Subcutaneous adipose tissue (tissue), 4 donors: ENCODE data around the gene HPD. TPM values are rescaled to one million over a fixed set of nuclear protein-coding genes. Genes with fewer than 3 reads are reported as not detected.

Source experiments
- total RNA-seq, 4 donors: library from RNA; depleted of rRNA; stranded (reverse); fragments of >200 nt; gene quantifications; one replicate each; pipeline ENCODE4 v1.1.0, GENCODE V29; 2016
- TF ChIP-seq, protein P1 (sequence below): fragments of 450-650 bp; IDR thresholded peaks from one replicate; pipeline ENCODE4 v1.5.1; 2016; ENCODE audit warnings: low read depth, mild to moderate bottlenecking, control low read depth, antibody characterized with exemption, moderate library complexity

Gene HPD
- total RNA-seq, result under 1 TPM; 0.34 to 0.94 (median 0.74) TPM

DNA sequence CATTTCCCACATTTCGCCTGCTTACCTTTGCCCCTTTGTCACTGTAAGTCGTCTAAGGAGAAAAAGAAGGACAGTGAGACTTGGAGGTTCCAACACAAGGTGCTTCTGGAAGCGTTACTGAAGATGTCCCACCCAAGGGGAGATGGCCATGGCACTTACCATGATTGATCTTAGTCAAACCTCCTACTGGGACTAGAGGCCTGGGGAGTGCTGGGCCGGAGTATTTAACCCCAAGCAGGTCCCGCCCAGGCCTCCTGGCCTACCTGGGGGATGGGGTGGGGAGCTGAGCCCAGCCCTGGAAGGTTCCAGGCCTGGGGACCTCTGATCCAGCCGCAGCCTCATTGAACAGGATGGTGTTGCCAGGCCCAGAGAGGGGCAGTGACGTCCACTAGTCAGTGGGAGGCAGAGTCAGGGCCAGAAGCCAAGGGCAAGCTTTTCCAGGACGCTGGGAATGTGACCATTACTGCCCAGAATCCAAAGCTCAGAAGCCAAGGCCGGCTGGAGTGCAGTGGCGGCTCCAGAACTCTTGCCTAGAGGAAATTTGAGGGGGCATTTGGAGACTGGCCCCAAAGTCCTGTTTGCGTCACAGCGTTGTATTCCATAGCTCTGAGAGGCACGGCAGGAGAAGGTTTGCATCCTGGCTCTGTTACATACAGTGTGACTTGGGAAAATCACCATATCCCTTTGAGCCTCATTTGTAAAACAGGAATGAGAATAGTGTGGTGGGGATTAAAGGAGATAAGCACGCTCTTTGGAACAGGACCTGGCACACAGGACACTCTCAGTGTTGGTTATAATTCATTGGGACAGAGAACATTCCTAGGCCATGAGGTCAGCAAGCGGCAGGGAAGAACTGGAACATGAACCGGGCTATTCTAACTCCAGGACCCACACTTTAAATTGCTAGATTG lies at the start of gene HPD:
TSS of gene HPD (minus strand) at position 198 of the 911 bp plus-strand sequence. CDS start at position 162, 36 bp downstream.
- TF ChIP-seq, protein P1, sequence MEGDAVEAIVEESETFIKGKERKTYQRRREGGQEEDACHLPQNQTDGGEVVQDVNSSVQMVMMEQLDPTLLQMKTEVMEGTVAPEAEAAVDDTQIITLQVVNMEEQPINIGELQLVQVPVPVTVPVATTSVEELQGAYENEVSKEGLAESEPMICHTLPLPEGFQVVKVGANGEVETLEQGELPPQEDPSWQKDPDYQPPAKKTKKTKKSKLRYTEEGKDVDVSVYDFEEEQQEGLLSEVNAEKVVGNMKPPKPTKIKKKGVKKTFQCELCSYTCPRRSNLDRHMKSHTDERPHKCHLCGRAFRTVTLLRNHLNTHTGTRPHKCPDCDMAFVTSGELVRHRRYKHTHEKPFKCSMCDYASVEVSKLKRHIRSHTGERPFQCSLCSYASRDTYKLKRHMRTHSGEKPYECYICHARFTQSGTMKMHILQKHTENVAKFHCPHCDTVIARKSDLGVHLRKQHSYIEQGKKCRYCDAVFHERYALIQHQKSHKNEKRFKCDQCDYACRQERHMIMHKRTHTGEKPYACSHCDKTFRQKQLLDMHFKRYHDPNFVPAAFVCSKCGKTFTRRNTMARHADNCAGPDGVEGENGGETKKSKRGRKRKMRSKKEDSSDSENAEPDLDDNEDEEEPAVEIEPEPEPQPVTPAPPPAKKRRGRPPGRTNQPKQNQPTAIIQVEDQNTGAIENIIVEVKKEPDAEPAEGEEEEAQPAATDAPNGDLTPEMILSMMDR, result no peak

GRCh38 chr12:121905746-121906145 lies 47.1 kb upstream of the HPD start:
- TF ChIP-seq, protein P1, result no peak

DNA sequence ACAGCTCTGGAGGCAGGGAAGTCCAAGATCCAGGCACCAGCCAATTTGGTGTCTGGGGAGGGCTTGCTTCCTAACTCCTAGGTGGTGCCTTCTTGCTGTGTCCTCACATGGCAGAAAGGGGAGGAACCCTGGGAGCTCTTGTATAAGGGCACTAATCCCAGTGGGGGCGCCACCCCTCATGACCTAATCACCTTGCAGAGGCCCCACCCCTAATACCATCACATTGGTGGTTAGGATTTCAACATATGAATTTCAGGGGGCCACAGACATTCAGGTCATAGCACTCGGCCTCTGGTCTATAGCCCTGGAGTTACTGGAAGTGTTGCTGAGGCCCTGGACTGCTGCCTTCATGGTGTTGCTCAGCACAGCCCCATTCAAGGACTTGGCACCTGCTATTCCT lies 44.5 kb upstream of the HPD start:
- TF ChIP-seq, protein P1, result no peak

- TF ChIP-seq, protein P1, result no peak
Measured at GRCh38 chr12:121899590-121899989, 40.9 kb upstream of the HPD start.

DNA sequence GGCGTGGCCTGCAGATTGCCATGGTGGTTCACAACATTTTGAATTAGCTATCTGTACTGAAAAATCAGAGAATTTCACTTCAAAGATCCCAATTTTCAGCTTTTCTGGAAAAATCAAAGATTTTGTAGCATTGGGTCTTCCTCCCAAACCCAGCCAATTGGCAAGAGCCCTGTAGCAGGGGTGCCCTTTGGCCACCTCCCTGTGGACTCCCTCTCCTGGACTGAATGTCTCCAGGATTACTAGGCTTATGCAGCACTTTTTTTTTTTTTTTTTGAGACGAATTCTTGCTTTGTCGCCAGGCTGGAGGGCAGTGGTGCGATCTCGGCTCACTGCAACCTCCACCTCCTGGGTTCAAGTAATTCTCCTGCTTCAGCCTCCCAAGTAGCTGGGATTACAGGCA lies 39.6 kb upstream of the HPD start:
- TF ChIP-seq, protein P1, result no peak

DNA sequence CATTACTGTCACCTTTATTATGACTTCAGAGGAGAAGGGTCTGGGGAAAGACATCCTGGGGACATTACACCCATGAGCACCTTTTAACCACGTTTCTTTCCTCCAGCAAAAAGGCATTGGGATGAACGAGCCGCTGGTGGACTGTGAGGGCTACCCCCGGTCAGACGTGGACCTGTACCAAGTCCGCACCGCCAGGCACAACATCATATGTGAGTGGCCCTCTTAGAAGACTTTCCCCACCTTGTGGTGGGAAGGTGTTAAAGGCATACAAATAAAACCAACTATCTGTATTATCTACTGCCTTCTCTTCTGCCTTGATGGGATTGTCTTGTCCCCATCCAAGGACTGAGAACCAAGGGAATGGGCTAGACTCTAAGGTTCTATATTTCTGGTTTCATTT lies 36.0 kb upstream of the HPD start:
- TF ChIP-seq, protein P1, result no peak

DNA sequence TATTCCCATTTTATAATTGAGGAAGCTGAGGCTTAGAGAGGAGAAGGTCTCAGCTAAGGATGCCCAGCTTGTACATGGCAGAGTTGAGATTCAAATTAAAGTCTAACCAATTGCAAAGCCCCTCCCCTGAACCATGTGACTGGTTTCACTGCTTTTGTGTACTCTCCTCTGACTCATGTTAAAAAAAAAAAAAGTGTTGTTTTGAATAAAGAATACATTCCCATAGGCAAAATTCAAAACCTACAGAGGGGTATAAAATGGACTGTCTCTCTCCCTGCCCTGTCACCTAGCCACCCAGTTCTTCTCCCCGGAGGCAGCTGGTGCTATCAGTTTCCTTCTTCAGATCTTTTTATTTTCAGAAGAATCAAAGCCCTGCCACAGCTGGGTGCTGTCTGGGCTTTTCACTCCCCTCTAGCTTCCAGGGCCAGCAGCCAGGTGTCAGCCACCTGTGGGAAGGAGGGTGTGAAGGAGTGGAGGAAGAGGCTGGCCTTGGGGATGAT lies 35.4 kb upstream of the HPD start:
- TF ChIP-seq, protein P1, result no peak
